Activated T-cell treated with anti-CD3 and anti-CD28 coated beads, Interleukin-2, amount 50 U/mL, for 72 hours (primary cell): ENCODE measurements around the gene PRKCG. TPM values are rescaled to one million over a fixed set of nuclear protein-coding genes. Genes with fewer than 3 reads are reported as not detected.
"Not testable (repeated sequence)": the region's sequence is repeated elsewhere in the genome, so short reads cannot be mapped to it uniquely, and the experiment has no call there.

Experiments
- ATAC-seq, 2 donors: fragments of 150-1000 bp; cut with Tn5 transposase; replicated peaks in 1 of 2; 2 replicates each; pipeline ENCODE4 v1.10.0; 2021; ENCODE audit warnings: moderate library complexity in 2 of 2, mild to moderate bottlenecking in 1 of 2
- DNase-seq, 2 donors: peaks; one replicate each; pipeline ENCODE4 v3.0.0; 2021 to 2022; ENCODE audit warnings: mixed read lengths in 1 of 2
- H3K27ac Mint-ChIP-seq: one replicate; pipeline ENCODE4 v1.8.0; 2022; ENCODE audit warnings: mild to moderate bottlenecking, moderate library complexity, mixed read lengths
- H3K27me3 Mint-ChIP-seq: one replicate; pipeline ENCODE4 v1.8.0; 2022; ENCODE audit warnings: low read depth, mixed read lengths
- H3K36me3 Mint-ChIP-seq, 2 donors: one replicate each; pipeline ENCODE4 v1.8.0; 2022; ENCODE audit warnings: mixed read lengths in 2 of 2, mild to moderate bottlenecking in 1 of 2; ENCODE audit not compliant: insufficient read depth in 2 of 2
- H3K4me1 Mint-ChIP-seq: one replicate; pipeline ENCODE4 v1.8.0; 2022; ENCODE audit warnings: low read depth, mixed read lengths
- H3K4me3 Mint-ChIP-seq, 2 donors: one replicate each; pipeline ENCODE4 v1.8.0; 2022; ENCODE audit warnings: mild to moderate bottlenecking in 2 of 2, mixed read lengths in 2 of 2, moderate library complexity in 2 of 2
- H3K9me3 Mint-ChIP-seq, 2 donors: one replicate each; pipeline ENCODE4 v1.8.0; 2022; ENCODE audit warnings: mixed read lengths in 2 of 2
- total RNA-seq, 2 donors: library from RNA; stranded (reverse); gene quantifications; one replicate each; pipeline ENCODE4 v1.2.3, GENCODE V29; 2022

PRKCG gene
- total RNA-seq: not detected

- H3K36me3 Mint-ChIP-seq: no peaks in the 10 kb centered on the region
- peak; percentile 38 to 41 for ATAC-seq
- H3K4me3 Mint-ChIP-seq: peak within 1 kb of the TSS in 1 of 2 donors; percentile 45
Observed at GRCh38 chr19:53881482-53882390, at the start of gene PRKCG. Gene PRKCG (plus strand): TSS chr19:53882197. CDS start chr19:53882495, 298 bp downstream.

GRCh38 chr19:53832861-53833260 is 49.1 kb upstream of the PRKCG start:
- not testable (repeated sequence) for H3K4me1 Mint-ChIP-seq, ATAC-seq, H3K27ac Mint-ChIP-seq, H3K4me3 Mint-ChIP-seq, DNase-seq, H3K9me3 Mint-ChIP-seq, H3K36me3 Mint-ChIP-seq
- H3K27me3 Mint-ChIP-seq: peaks cover 53% of the 10 kb centered on the region

More at GRCh38 chr19:53881482-53882390, at the start of gene PRKCG:
- Mint-ChIP-seq H3K4me1 (peaks cover 23% of the 10 kb centered on the region), H3K27me3 (peaks cover 15% of the 10 kb centered on the region), H3K27ac (no peak within 1 kb of the TSS), H3K9me3 (no peaks in the 10 kb centered on the region)
- DNase-seq: peak; percentile 62 to 67

GRCh38 chr19:53838446-53838845 is 43.6 kb upstream of the PRKCG start:
- H3K27ac Mint-ChIP-seq, H3K9me3 Mint-ChIP-seq, H3K4me1 Mint-ChIP-seq, DNase-seq, H3K4me3 Mint-ChIP-seq, H3K36me3 Mint-ChIP-seq, ATAC-seq: not testable (repeated sequence)
- H3K27me3 Mint-ChIP-seq: peaks cover 20% of the 10 kb centered on the region

GRCh38 chr19:53840241-53840640 is 41.8 kb upstream of the PRKCG start:
- not testable (repeated sequence) for H3K36me3 Mint-ChIP-seq, H3K4me1 Mint-ChIP-seq, H3K4me3 Mint-ChIP-seq, ATAC-seq, H3K27ac Mint-ChIP-seq, H3K9me3 Mint-ChIP-seq, DNase-seq, H3K27me3 Mint-ChIP-seq

- DNase-seq, H3K27me3 Mint-ChIP-seq, H3K27ac Mint-ChIP-seq, H3K4me1 Mint-ChIP-seq, ATAC-seq, H3K4me3 Mint-ChIP-seq, H3K9me3 Mint-ChIP-seq, H3K36me3 Mint-ChIP-seq: not testable (repeated sequence)
Observed at GRCh38 chr19:53840914-53841313, 41.1 kb upstream of the PRKCG start.

- Mint-ChIP-seq H3K4me1 (peaks cover 8% of the 10 kb centered on the region), H3K27me3 (peaks cover 23% of the 10 kb centered on the region), H3K9me3 (no peaks in the 10 kb centered on the region), H3K4me3 (no peak overlapping the region), H3K36me3 (peaks cover 0 to 1% of the 10 kb centered on the region in 2 donors), H3K27ac (no peak overlapping the region)
- ATAC-seq (no peak), DNase-seq (no peak)
Observed at GRCh38 chr19:53844849-53845246, 37.1 kb upstream of the PRKCG start.

- Mint-ChIP-seq H3K27me3 (peaks cover 27% of the 10 kb centered on the region), H3K27ac (no peak overlapping the region), H3K4me1 (peaks cover 4% of the 10 kb centered on the region), H3K9me3 (no peaks in the 10 kb centered on the region), H3K36me3 (peaks cover 0 to 1% of the 10 kb centered on the region in 2 donors), H3K4me3 (no peak overlapping the region)
- DNase-seq (no peak), ATAC-seq (no peak)
Observed at GRCh38 chr19:53847555-53847954, 34.4 kb upstream of the PRKCG start.

GRCh38 chr19:53849237-53849676 is 32.7 kb upstream of the PRKCG start:
- Mint-ChIP-seq H3K4me3 (no peak overlapping the region), H3K36me3 (peaks cover 0 to 1% of the 10 kb centered on the region in 2 donors), H3K9me3 (no peaks in the 10 kb centered on the region), H3K27ac (no peak overlapping the region), H3K27me3 (peaks cover 32% of the 10 kb centered on the region), H3K4me1 (peaks cover 9% of the 10 kb centered on the region)
- no peak for ATAC-seq
- DNase-seq: no peak

- Mint-ChIP-seq H3K27me3 (peaks cover 20% of the 10 kb centered on the region), H3K4me3 (no peak overlapping the region), H3K27ac (no peak overlapping the region), H3K4me1 (peaks cover 9% of the 10 kb centered on the region), H3K9me3 (no peaks in the 10 kb centered on the region), H3K36me3 (no peaks in the 10 kb centered on the region)
- ATAC-seq (peak in 1 of 2 donors; percentile 52), DNase-seq (no peak)
Observed at GRCh38 chr19:53853707-53854106, 28.3 kb upstream of the PRKCG start.

GRCh38 chr19:53864308-53864836 is 17.6 kb upstream of the PRKCG start:
- Mint-ChIP-seq H3K27me3 (no peaks in the 10 kb centered on the region), H3K4me1 (peaks cover 31% of the 10 kb centered on the region), H3K27ac (no peak overlapping the region), H3K4me3 (no peak overlapping the region), H3K9me3 (no peaks in the 10 kb centered on the region), H3K36me3 (peaks cover 1 to 2% of the 10 kb centered on the region in 2 donors)
- DNase-seq (no peak), ATAC-seq (no peak)

GRCh38 chr19:53865523-53865917 is 16.5 kb upstream of the PRKCG start:
- H3K27ac Mint-ChIP-seq: no peak overlapping the region
- peak overlapping the region; percentile 96 for H3K4me3 Mint-ChIP-seq

GRCh38 chr19:53865918-53866864 is 15.8 kb upstream of the PRKCG start:
- peak overlapping the region; percentile 66 for H3K27ac Mint-ChIP-seq
- peak overlapping the region; percentile 96 for H3K4me3 Mint-ChIP-seq
- no peaks in the 10 kb centered on the region for H3K27me3 Mint-ChIP-seq
- peaks cover 40% of the 10 kb centered on the region for H3K4me1 Mint-ChIP-seq
- no peaks in the 10 kb centered on the region for H3K9me3 Mint-ChIP-seq
- ATAC-seq (peak; percentile 31 to 45), DNase-seq (peak; percentile 73 to 79)
- H3K36me3 Mint-ChIP-seq: peaks cover 1 to 4% of the 10 kb centered on the region in 2 donors

More at GRCh38 chr19:53865523-53865917, 16.5 kb upstream of the PRKCG start:
- no peaks in the 10 kb centered on the region for H3K9me3 Mint-ChIP-seq
- ATAC-seq: no peak
- H3K4me1 Mint-ChIP-seq: peaks cover 34% of the 10 kb centered on the region
- no peak for DNase-seq
- H3K27me3 Mint-ChIP-seq: no peaks in the 10 kb centered on the region
- peaks cover 1 to 3% of the 10 kb centered on the region in 2 donors for H3K36me3 Mint-ChIP-seq
